Karpas-422 (cell line): ENCODE results near the gene FPR2. TPM values are rescaled to one million over a fixed set of nuclear protein-coding genes. Genes with fewer than 3 reads are reported as not detected.
A peak's percentile ranks its signal among the peaks of the same experiment; 100 is the strongest.

Experiments used
- DNase-seq: peaks from one replicate; pipeline ENCODE4 v3.0.0-alpha.2; 2015
- H2AFZ ChIP-seq: fragments of 200-600 bp; sonication (generic); 2 replicates; pipeline ENCODE4 v1.6.1; 2014; ENCODE audit warnings: antibody characterized with exemption, low read length, mixed read lengths
- H3K27ac ChIP-seq: fragments of 200-600 bp; sonication (generic); 2 replicates; pipeline ENCODE4 v1.5.1; 2014; ENCODE audit warnings: mild to moderate bottlenecking, low read length, moderate library complexity
- H3K27me3 ChIP-seq: fragments of 200-600 bp; sonication (generic); 2 replicates; pipeline ENCODE4 v1.6.1; 2014; ENCODE audit warnings: low read length, mixed read lengths
- H3K36me3 ChIP-seq: fragments of 200-600 bp; sonication (generic); 2 replicates; pipeline ENCODE4 v1.6.1; 2014; ENCODE audit warnings: low read length, mixed read lengths; ENCODE audit not compliant: insufficient read depth
- H3K4me1 ChIP-seq: fragments of 200-600 bp; sonication (generic); 2 replicates; pipeline ENCODE4 v1.6.1; 2014; ENCODE audit warnings: mild to moderate bottlenecking, low read length, mixed read lengths
- H3K4me2 ChIP-seq: fragments of 200-600 bp; sonication (generic); 2 replicates; pipeline ENCODE4 v1.6.1; 2014; ENCODE audit warnings: low read length, low read depth, mild to moderate bottlenecking; ENCODE audit not compliant: poor library complexity, severe bottlenecking
- H3K4me3 ChIP-seq: fragments of 200-600 bp; sonication (generic); 2 replicates; pipeline ENCODE4 v1.5.1; 2014; ENCODE audit warnings: mild to moderate bottlenecking, antibody characterized with exemption, low read length, mixed read lengths
- H3K79me2 ChIP-seq: fragments of 200-600 bp; sonication (generic); 2 replicates; pipeline ENCODE4 v1.6.1; 2014; ENCODE audit warnings: mild to moderate bottlenecking, low read length, mixed read lengths
- H3K9ac ChIP-seq: fragments of 200-600 bp; sonication (generic); 2 replicates; pipeline ENCODE4 v1.6.0; 2014; ENCODE audit warnings: low read length
- H3K9me2 ChIP-seq: fragments of 200-600 bp; sonication (generic), shearing (Covaris generic); replicated peaks from 2 replicates; pipeline ENCODE4 v1.6.0; 2014; ENCODE audit warnings: mild to moderate bottlenecking, low read length, moderate library complexity; ENCODE audit not compliant: insufficient read depth
- H3K9me3 ChIP-seq: fragments of 300-700, 200-600 bp; sonication (generic); 2 replicates; pipeline ENCODE4 v1.6.1; 2014; ENCODE audit warnings: low read length, mixed read lengths
- H4K20me1 ChIP-seq: fragments of 200-600 bp; sonication (generic); 2 replicates; pipeline ENCODE4 v1.6.1; 2014; ENCODE audit warnings: mild to moderate bottlenecking, antibody characterized with exemption, low read length, low read depth; ENCODE audit not compliant: insufficient read depth
- total RNA-seq: library from RNA; depleted of rRNA; stranded (reverse); fragments of >200 nt; shearing (Covaris generic); gene quantifications from 2 replicates; pipeline ENCODE4 v1.2.3, GENCODE V29; 2014; ENCODE audit warnings: low replicate concordance

Gene FPR2
- total RNA-seq, 1 experiment from 2014 or later, result 7.9 TPM

DNA sequence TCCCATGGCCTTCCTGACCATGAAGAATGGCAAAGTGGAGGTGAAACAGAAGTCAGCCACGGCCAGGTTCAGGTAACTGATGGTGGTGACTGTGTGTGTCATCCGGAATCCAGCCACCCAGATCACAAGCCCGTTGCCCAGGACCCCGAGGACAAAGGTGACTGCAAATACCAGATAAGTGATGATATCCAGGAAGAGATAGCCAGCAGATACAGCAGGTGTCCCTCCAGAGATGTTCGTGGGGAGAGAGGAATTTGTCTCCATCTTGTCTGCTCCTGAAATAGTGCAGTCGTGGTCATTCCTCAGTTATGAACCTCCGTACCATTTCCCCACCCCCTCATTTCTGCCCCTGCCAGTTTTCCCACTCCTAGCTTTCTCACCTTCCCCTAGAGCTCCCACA is 14.2 kb upstream of the FPR2 start:
- Histone ChIP-seq H3K9me3 (no peaks in the 10 kb centered on the region), H3K4me1 (peaks cover 14% of the 10 kb centered on the region), H3K27me3 (no peaks in the 10 kb centered on the region), H3K9me2 (no peaks in the 10 kb centered on the region), H4K20me1 (no peaks in the 10 kb centered on the region), H3K79me2 (no peaks in the 10 kb centered on the region), H2AFZ (no peak overlapping the region), H3K27ac (no peak overlapping the region), H3K4me2 (no peak overlapping the region), H3K9ac (no peak overlapping the region), H3K36me3 (no peaks in the 10 kb centered on the region), H3K4me3 (no peak overlapping the region)
- no peak for DNase-seq

DNA sequence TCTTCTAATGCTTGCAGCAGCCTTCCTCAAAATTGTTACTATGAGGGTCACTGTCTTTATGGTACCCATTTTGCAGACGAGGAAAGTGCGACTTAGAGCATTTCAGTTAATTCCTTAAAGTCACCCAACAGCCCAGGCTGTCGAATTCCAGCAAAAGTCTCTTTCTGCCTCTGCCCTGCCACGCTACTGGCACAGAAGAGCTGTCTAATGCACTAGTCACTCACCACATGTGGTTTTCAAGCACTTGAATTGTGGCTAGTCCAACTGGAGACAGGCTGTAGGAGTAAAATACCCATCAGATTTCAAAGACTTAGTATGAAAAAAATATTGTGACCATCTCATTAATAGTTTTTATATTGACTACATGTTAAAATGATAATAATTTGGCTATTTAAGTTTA is 11.0 kb upstream of the FPR2 start:
- no peaks in the 10 kb centered on the region for H3K79me2 ChIP-seq
- H3K9me3 ChIP-seq, result no peaks in the 10 kb centered on the region
- no peak overlapping the region for H2AFZ ChIP-seq
- no peak overlapping the region for H3K4me2 ChIP-seq
- H3K4me3 ChIP-seq, result no peak overlapping the region
- H3K27me3 ChIP-seq, result no peaks in the 10 kb centered on the region
- peaks cover 27% of the 10 kb centered on the region for H3K4me1 ChIP-seq
- H4K20me1 ChIP-seq, result no peaks in the 10 kb centered on the region
- no peaks in the 10 kb centered on the region for H3K9me2 ChIP-seq
- no peak for DNase-seq
- no peak overlapping the region for H3K9ac ChIP-seq
- no peak overlapping the region for H3K27ac ChIP-seq
- no peaks in the 10 kb centered on the region for H3K36me3 ChIP-seq

DNA sequence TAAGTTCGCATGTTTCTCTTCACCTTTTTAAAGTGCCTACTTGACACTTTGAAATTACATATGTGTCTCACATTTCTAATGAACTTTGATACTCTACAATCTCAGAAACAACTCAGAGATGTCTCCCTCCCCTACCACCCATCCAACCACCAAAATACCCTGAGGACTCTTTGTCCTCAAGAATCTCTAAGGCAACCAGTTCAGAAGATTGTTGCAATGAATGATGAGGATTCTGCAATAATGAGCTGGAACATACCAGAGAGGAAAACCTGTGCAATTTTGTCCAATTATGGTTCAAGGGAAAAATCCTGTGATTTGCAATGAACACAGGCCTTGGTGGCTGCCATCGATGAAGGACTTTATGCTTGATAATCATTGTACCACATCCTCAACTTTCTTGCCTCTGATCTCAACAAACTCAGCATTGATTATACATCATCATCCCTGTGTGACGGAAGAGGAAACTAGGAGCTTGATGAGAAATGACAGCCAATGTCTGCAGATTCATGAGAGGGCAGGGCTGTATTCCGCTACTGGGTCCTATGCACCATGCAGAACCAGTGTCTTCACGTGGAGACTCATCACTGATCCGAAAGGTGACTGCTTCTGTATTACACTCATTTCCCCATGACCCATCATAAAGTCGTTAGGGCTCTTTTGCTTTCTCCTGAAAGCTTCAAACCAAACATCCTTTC is 10.4 kb upstream of the FPR2 start:
- H3K4me3 ChIP-seq, result no peak overlapping the region
- H3K27ac ChIP-seq, result peak overlapping the region; percentile 93
- no peaks in the 10 kb centered on the region for H3K9me3 ChIP-seq
- no peak overlapping the region for H3K9ac ChIP-seq
- H3K9me2 ChIP-seq, result no peaks in the 10 kb centered on the region
- H3K4me2 ChIP-seq, result peak overlapping the region; percentile 74
- DNase-seq, result no peak
- no peaks in the 10 kb centered on the region for H3K27me3 ChIP-seq
- no peaks in the 10 kb centered on the region for H3K79me2 ChIP-seq
- H3K4me1 ChIP-seq, result peaks cover 27% of the 10 kb centered on the region
- H4K20me1 ChIP-seq, result no peaks in the 10 kb centered on the region
- no peak overlapping the region for H2AFZ ChIP-seq
- H3K36me3 ChIP-seq, result no peaks in the 10 kb centered on the region

DNA sequence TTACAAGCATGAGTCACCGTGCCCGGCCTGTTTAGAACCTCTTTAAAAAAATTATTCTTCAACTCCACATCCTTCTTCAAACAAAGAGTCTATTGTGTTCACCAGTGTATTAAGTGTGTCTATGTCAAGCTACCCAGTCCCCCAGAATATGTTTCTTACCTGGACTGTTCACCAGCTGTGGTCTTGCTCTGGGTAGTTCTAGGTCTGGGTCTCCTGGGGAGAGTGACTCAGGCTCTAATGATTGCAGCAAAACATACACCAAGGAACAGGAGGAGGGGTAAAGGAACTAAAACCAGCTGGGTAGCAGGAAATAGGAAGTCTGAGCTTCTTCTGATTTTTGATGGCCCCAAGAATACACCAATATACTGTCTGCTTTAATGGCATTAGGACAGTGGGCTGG is 9.3 kb upstream of the FPR2 start, which contains the start of gene FPR1:
Gene FPR1, minus strand, starts transcription at position 224 of the 400 bp plus-strand sequence. CDS start 4,884 bp downstream, outside the sequence.
- H3K27ac ChIP-seq, result peak within 1 kb of the TSS; percentile 93
- H3K27me3 ChIP-seq, result no peaks in the 10 kb centered on the region
- H3K9me2 ChIP-seq, result no peaks in the 10 kb centered on the region
- H3K79me2 ChIP-seq, result no peaks in the 10 kb centered on the region
- H3K4me1 ChIP-seq, result peaks cover 27% of the 10 kb centered on the region
- H2AFZ ChIP-seq, result peak within 1 kb of the TSS; percentile 82; the same call in 1 of the 2 replicates
- no peaks in the 10 kb centered on the region for H4K20me1 ChIP-seq
- H3K9ac ChIP-seq, result peak within 1 kb of the TSS; percentile 71
- H3K9me3 ChIP-seq, result no peaks in the 10 kb centered on the region
- H3K36me3 ChIP-seq, result no peaks in the 10 kb centered on the region
- DNase-seq, result peak; percentile 95
- H3K4me3 ChIP-seq, result peak within 1 kb of the TSS; percentile 60
- H3K4me2 ChIP-seq, result peak within 1 kb of the TSS; percentile 74

DNA sequence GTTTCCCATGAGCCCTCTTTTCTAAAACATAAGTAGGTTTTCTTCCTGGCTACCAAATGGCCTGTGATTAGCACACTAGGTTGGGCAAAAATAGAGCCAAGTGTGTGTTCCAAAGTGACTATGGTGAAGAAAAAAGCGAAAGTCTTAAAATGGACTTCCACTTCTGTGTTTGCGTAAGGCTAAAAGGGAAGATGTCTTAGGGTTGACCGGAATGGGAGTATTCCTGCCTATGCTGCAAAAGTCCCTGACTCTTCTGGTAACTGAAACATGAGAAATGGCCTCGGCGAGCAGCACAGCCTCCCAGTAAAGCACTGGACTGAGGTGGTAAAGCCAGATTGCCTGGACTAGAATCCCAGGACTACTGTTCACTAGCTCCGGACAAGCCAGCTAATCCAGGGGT is 6.9 kb upstream of the FPR2 start:
- no peak overlapping the region for H2AFZ ChIP-seq
- H3K79me2 ChIP-seq, result no peaks in the 10 kb centered on the region
- no peaks in the 10 kb centered on the region for H3K27me3 ChIP-seq
- DNase-seq, result no peak
- H3K9me3 ChIP-seq, result no peaks in the 10 kb centered on the region
- H3K4me3 ChIP-seq, result no peak overlapping the region
- no peak overlapping the region for H3K27ac ChIP-seq
- no peaks in the 10 kb centered on the region for H3K36me3 ChIP-seq
- H4K20me1 ChIP-seq, result no peaks in the 10 kb centered on the region
- H3K4me1 ChIP-seq, result peaks cover 27% of the 10 kb centered on the region
- H3K9ac ChIP-seq, result no peak overlapping the region
- no peak overlapping the region for H3K4me2 ChIP-seq
- H3K9me2 ChIP-seq, result no peaks in the 10 kb centered on the region

DNA sequence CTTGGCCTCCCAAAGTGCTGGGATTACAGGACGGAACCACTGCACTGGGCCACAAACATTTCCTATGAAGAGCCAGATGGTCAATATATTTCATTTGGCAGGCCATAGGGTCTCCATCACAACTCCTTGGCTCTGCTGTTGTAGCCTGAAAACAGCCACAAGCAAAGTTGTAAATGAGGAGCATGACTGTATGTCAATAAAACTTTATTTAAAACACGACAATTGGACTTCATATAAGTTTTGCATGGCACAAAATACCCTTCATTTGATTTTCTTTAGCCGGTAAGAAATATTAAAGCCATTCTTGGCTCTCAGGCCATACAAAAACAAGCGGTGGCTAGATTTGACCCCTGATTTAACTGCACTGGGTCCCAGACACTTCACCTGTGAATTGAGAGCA is 6.2 kb upstream of the FPR2 start:
- Histone ChIP-seq H4K20me1 (no peaks in the 10 kb centered on the region), H2AFZ (no peak overlapping the region), H3K9me2 (no peaks in the 10 kb centered on the region), H3K79me2 (no peaks in the 10 kb centered on the region), H3K27me3 (no peaks in the 10 kb centered on the region), H3K36me3 (no peaks in the 10 kb centered on the region), H3K9ac (no peak overlapping the region), H3K4me2 (no peak overlapping the region), H3K9me3 (no peaks in the 10 kb centered on the region), H3K27ac (no peak overlapping the region), H3K4me1 (peaks cover 27% of the 10 kb centered on the region), H3K4me3 (no peak overlapping the region)
- no peak for DNase-seq

DNA sequence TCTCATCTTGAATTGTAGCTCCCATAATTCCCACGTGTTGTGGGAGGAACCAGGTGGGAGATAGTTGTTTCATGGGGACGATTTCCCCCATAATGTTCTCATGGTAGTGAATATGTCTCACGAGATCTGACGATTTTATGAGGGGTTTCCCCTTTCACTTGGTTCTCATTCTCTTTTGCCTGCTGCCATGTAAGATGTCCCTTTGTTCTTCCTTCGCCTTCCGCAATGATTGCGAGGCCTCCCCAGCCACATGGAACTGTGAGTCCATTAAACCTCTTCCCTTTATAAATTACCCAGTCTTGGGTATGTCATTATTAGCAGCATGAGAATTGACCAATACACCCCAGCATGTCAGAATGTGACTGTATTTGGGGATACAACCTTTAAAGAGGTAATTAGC is 5.4 kb upstream of the FPR2 start:
- Histone ChIP-seq H3K4me3 (no peak overlapping the region), H3K4me2 (no peak overlapping the region), H3K36me3 (no peaks in the 10 kb centered on the region), H4K20me1 (no peaks in the 10 kb centered on the region), H2AFZ (no peak overlapping the region), H3K79me2 (no peaks in the 10 kb centered on the region), H3K9me2 (no peaks in the 10 kb centered on the region), H3K9me3 (no peaks in the 10 kb centered on the region), H3K27ac (no peak overlapping the region), H3K9ac (no peak overlapping the region), H3K27me3 (no peaks in the 10 kb centered on the region), H3K4me1 (peaks cover 25% of the 10 kb centered on the region)
- DNase-seq, result no peak

DNA sequence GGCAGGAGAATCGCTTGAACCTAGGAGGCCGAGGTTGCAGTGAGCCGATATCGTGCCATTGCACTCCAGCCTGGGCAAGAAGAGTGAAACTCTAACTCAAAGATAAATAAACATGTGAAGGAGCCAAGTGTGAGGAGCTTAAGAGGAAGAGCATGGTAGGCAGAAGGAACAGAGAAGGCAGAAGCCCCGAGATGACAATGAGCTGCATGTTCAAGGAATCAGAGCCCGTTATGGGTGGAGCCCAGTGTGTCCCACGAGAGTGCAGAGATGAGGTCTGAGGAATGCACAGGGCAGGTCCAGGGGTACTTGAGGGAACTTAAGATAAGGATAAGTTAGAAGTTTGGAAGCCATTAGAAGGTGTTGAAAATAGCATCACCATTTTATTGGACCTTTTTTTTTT is 716 bp downstream of the FPR2 start:
- Histone ChIP-seq H3K9me2 (no peaks in the 10 kb centered on the region), H3K27me3 (no peaks in the 10 kb centered on the region), H3K9ac (no peak overlapping the region), H3K79me2 (no peaks in the 10 kb centered on the region), H3K4me1 (no peaks in the 10 kb centered on the region), H2AFZ (no peak overlapping the region), H4K20me1 (no peaks in the 10 kb centered on the region), H3K27ac (no peak overlapping the region), H3K9me3 (no peaks in the 10 kb centered on the region), H3K4me2 (no peak overlapping the region), H3K4me3 (no peak overlapping the region), H3K36me3 (no peaks in the 10 kb centered on the region)
- DNase-seq, result no peak
